ENCODE results near the gene INAFM2. TPM values are rescaled to one million over a fixed set of nuclear protein-coding genes. Genes with fewer than 3 reads are reported as not detected.

INAFM2 gene
- total RNA-seq, 1 donor from 2014 or later: 18.2 TPM

DNA sequence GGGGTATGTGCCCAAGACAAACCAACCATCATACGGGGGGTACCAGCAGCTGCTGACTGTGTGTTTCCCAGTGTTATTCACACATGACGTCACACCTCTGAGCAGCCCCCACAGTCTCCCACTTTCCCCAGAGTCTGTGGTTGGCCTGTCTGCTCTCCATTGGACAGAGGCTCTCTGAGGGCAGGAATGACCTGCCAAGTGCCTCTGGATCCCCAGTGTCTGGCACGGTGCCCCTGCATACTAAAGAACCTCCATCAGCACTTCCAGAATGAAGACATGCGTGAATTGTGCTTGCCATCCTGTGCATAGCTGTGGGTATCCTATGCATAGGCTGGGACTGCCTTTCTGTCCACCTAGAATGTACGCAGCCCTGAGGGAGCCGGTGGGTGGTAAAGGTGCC lies 20.7 kb downstream of the INAFM2 start:
- Histone ChIP-seq H4K20me1 (ENCODE audit: low read depth) (no peaks in the 10 kb centered on the region), H3K4me1 (peaks cover 11% of the 10 kb centered on the region), H3K27me3 (no peaks in the 10 kb centered on the region), H3K9ac (no peak overlapping the region), H3K4me2 (no peak overlapping the region), H3F3A (ENCODE audit: low read depth) (no peaks in the 10 kb centered on the region), H3K27ac (no peak overlapping the region), H3K9me3 (ENCODE audit: low read depth) (no peaks in the 10 kb centered on the region), H2AFZ (replicated peaks) (no peak overlapping the region), H3K4me3 (no peak overlapping the region), H3K36me3 (no peaks in the 10 kb centered on the region), H3K79me2 (ENCODE audit: low read depth) (no peaks in the 10 kb centered on the region)
- Mint-ChIP-seq H3K4me3 (peak overlapping the region; percentile 43), H3K36me3 (no peaks in the 10 kb centered on the region), H3K27me3 (ENCODE audit: insufficient read depth, low read depth) (peaks cover 16% of the 10 kb centered on the region), H3K9me3 (no peaks in the 10 kb centered on the region), H3K27ac (no peak overlapping the region), H3K4me1 (peaks cover 13% of the 10 kb centered on the region)
- TF ChIP-seq EZH2 (IDR thresholded peaks at IDR 0.05): no peak
- TF ChIP-seq, protein P1, sequence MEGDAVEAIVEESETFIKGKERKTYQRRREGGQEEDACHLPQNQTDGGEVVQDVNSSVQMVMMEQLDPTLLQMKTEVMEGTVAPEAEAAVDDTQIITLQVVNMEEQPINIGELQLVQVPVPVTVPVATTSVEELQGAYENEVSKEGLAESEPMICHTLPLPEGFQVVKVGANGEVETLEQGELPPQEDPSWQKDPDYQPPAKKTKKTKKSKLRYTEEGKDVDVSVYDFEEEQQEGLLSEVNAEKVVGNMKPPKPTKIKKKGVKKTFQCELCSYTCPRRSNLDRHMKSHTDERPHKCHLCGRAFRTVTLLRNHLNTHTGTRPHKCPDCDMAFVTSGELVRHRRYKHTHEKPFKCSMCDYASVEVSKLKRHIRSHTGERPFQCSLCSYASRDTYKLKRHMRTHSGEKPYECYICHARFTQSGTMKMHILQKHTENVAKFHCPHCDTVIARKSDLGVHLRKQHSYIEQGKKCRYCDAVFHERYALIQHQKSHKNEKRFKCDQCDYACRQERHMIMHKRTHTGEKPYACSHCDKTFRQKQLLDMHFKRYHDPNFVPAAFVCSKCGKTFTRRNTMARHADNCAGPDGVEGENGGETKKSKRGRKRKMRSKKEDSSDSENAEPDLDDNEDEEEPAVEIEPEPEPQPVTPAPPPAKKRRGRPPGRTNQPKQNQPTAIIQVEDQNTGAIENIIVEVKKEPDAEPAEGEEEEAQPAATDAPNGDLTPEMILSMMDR (IDR thresholded peaks at IDR 0.05): no peak
- TF ChIP-seq EZH2phosphoT487 (IDR thresholded peaks at IDR 0.05): no peak
- no peak for DNase-seq (ENCODE audit: low spot score)

DNA sequence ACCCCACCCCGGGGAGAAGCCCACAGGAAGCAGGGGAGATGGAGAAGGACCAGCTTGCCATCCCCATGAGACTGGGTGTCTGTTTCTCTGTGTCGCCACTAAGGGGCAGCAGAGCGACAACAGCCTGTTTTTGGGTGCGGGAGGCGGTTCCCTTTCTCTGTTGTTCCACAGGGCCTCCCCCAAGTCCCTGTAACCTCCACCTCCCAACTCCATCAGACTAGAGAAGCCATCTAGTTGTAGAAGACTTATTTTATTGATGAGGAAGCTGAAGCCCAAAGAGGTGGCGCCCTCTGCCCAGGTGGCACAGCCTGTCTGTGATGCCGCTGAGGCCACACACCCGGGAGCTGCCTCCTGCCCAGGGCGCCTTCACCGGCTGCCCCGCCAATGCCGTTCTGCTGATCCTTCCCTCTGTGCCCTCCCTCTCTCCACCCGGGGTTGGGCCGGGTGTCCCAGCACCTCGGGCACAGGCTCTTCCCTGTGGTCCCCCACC lies 21.2 kb downstream of the INAFM2 start:
- Histone ChIP-seq H3K4me2 (no peak overlapping the region), H3K4me3 (no peak overlapping the region), H3K4me1 (peaks cover 11% of the 10 kb centered on the region), H3K9ac (no peak overlapping the region), H4K20me1 (ENCODE audit: low read depth) (no peaks in the 10 kb centered on the region), H3F3A (ENCODE audit: low read depth) (no peaks in the 10 kb centered on the region), H3K9me3 (ENCODE audit: low read depth) (no peaks in the 10 kb centered on the region), H2AFZ (replicated peaks) (peak overlapping the region; percentile 74), H3K27ac (no peak overlapping the region), H3K79me2 (ENCODE audit: low read depth) (no peaks in the 10 kb centered on the region), H3K27me3 (no peaks in the 10 kb centered on the region), H3K36me3 (no peaks in the 10 kb centered on the region)
- TF ChIP-seq EZH2 (IDR thresholded peaks at IDR 0.05) (no peak), EZH2phosphoT487 (IDR thresholded peaks at IDR 0.05) (no peak)
- TF ChIP-seq, protein P1 (IDR thresholded peaks at IDR 0.05): peak; percentile 73
- Mint-ChIP-seq H3K4me3 (peak overlapping the region; percentile 43), H3K27ac (no peak overlapping the region), H3K4me1 (peaks cover 13% of the 10 kb centered on the region), H3K9me3 (no peaks in the 10 kb centered on the region), H3K27me3 (ENCODE audit: insufficient read depth, low read depth) (peaks cover 17% of the 10 kb centered on the region), H3K36me3 (no peaks in the 10 kb centered on the region)
- DNase-seq (ENCODE audit: low spot score): peak; percentile 72

DNA sequence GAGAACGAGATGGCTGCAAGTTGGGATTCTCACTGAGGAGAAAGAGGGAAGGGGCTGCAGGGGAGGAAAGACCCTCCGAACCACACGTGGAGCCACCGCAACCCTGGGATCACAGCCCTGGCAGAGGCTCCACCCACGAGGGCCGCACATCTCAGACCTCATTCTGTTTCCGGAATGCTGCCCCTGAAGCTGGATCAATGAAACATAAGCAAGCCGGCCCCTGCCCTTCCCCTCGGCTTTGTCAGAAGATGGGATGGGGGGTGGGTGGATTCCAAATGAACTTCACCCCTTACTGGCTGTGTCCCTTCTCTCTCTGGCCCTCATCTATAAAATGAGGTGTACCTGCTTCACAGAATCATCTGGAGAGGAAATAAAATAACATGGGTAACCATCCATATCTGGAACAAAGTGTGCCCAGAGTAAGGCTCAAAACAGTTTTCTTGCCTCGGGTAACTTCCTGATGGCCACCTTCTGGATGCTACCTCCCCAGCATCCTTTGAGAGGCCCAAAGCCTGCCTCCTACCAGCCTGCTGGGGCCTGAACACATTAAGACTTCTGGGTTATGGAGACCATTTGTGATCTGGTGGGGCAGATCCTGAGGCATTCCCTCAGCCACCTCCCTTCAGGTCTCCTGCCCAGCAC lies 21.9 kb downstream of the INAFM2 start:
- H3K4me3 Mint-ChIP-seq: no peak overlapping the region
- H3K27ac ChIP-seq: no peak overlapping the region
- H2AFZ ChIP-seq (replicated peaks): no peak overlapping the region

More for the DNA sequence above, 21.9 kb downstream of the INAFM2 start:
- Histone ChIP-seq H3K36me3 (no peaks in the 10 kb centered on the region), H3K9ac (no peak overlapping the region), H4K20me1 (ENCODE audit: low read depth) (no peaks in the 10 kb centered on the region), H3K9me3 (ENCODE audit: low read depth) (no peaks in the 10 kb centered on the region), H3K4me1 (peaks cover 8% of the 10 kb centered on the region), H3K4me3 (no peak overlapping the region), H3F3A (ENCODE audit: low read depth) (no peaks in the 10 kb centered on the region), H3K4me2 (no peak overlapping the region), H3K79me2 (ENCODE audit: low read depth) (no peaks in the 10 kb centered on the region), H3K27me3 (no peaks in the 10 kb centered on the region)
- Mint-ChIP-seq H3K27ac (no peak overlapping the region), H3K4me1 (peaks cover 13% of the 10 kb centered on the region), H3K27me3 (ENCODE audit: insufficient read depth, low read depth) (peaks cover 22% of the 10 kb centered on the region), H3K36me3 (no peaks in the 10 kb centered on the region), H3K9me3 (no peaks in the 10 kb centered on the region)
- DNase-seq (ENCODE audit: low spot score): no peak
- TF ChIP-seq EZH2 (IDR thresholded peaks at IDR 0.05) (no peak), EZH2phosphoT487 (IDR thresholded peaks at IDR 0.05) (no peak)
- TF ChIP-seq, protein P1 (IDR thresholded peaks at IDR 0.05): no peak
